HG02938 (cell line): ENCODE data around the gene ACSM6.
"Not testable (repeated sequence)": the region's sequence is repeated elsewhere in the genome, so short reads cannot be mapped to it uniquely, and the experiment has no call there.

Source experiments
- ATAC-seq: cut with Tn5 transposase; IDR thresholded peaks from one replicate; pipeline ENCODE4 v1.9.1; 2021; ENCODE audit warnings: mild to moderate bottlenecking, moderate library complexity; ENCODE audit not compliant: unreplicated experiment

Gene ACSM6, protein sequence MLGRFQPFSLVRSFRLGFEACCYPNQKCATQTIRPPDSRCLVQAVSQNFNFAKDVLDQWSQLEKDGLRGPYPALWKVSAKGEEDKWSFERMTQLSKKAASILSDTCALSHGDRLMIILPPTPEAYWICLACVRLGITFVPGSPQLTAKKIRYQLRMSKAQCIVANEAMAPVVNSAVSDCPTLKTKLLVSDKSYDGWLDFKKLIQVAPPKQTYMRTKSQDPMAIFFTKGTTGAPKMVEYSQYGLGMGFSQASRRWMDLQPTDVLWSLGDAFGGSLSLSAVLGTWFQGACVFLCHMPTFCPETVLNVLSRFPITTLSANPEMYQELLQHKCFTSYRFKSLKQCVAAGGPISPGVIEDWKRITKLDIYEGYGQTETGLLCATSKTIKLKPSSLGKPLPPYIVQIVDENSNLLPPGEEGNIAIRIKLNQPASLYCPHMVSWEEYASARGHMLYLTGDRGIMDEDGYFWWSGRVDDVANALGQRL

DNA sequence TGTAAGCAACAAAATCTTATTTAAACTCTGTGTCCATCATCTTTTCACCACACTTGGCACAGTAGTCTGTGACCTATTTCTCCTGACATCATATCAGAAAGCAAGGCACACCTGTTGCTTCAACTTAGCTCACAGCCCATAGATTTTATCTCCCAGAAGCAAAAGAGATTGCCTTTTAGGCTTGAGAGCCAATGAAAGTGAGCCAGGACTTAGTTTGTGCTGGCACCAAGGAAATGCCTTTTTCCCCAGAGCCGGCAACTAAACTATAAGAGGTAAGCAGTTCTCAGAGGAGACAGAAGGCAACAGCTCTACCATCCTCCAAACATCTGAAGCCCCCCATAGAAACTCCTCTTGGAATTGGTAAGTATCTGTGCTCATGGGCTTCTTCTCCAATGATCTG is at the start of gene ACSM6:
ACSM6 (plus strand) TSS at position 295 of the 400 bp plus-strand sequence. CDS start 248 bp downstream, outside the sequence.
- no peak for ATAC-seq

DNA sequence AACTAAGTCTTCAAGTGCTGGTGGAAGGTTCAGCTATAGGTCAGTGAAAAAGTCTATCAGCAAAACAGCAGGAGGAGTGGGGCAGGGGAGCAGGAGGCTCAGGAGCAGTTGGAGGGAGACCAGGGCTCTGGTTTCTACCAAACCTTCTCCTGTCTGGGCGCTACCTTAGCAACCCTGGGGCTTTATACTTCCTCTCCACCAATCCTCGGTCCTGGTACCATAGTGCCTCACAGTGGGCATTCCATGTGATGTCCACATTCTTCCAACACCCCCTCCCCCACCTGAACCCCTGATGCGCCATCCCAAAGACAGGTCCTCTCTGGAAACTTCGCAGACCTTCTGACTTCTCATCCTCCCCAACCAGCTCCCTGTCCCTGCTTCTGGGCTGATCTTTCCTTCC is 25.3 kb upstream of the ACSM6 start:
- ATAC-seq, result no peak

DNA sequence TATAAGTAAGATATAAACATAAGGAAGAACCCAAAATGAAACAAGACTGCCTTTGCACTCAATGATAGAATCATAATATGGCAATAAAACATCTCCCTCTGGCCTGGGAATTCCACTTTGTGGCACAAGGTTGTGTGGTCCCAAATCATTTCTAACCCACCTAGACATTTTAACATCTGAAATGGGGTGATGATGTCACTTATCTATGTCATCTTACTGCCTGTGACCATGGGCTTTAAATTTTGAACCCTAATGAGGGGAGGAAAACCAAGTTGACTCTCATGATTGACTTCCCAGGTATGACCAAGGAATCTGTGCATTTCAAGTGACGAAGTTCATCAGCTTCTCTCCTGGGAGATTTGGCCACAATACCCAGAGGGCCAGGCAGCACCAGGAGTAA is 24.5 kb upstream of the ACSM6 start:
- ATAC-seq, result no peak

DNA sequence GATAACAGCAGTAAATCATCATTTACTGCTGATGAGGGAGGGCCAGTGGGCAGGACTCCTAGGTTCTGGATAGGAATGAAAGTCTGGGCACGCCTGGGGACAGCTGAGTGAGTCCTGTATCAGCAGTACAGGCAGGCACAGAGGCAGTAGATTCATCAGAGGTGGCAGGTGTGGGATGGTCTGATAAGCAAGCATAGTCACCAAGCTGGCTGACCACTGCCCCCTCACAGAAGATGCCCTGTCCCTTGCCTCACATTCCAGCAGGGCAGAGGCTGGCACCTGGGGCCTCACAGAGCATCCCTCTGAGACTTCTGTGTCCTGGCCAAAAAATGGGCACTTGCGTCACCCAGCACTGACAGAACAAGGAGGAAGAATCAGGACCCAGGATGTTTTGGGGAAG is 23.2 kb upstream of the ACSM6 start:
- ATAC-seq, result no peak

DNA sequence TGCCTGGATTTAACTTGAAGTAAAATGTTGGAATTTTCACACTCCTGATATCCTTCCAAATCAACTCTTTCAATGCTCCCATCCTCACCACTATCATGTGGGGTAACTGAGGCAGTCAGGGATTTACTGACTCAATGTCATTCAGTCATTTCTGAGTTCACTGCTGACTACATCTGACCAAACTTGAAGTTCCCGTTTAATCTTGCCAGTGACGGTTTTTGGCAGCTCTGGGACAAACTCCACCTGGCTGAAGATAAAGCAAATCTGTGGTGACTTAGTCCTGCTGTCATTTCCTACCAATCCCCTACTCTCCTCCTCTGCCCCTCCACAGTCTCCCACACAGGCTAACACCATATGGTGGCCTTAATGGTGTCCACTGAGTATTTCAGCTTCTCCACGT is 22.7 kb upstream of the ACSM6 start:
- ATAC-seq, result no peak

DNA sequence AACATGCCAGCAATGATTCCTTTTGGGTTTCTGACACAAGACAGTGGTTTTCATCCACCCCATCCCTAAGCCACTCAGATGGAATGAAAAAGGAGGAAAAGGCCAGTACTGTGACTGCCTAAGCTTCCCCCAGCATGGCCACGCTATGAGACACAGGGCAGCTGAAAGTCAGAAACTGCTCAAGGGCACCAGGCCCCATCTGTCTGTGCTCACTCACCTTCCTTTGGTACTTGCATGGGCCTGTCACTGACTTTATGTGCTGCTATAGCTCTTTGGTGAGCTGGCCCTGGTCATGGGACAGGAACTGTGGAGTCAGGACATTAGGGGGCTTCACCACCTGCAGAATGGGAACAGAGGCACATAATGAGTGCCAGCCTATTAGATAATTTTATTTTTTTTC is 21.2 kb upstream of the ACSM6 start:
- ATAC-seq, result no peak

DNA sequence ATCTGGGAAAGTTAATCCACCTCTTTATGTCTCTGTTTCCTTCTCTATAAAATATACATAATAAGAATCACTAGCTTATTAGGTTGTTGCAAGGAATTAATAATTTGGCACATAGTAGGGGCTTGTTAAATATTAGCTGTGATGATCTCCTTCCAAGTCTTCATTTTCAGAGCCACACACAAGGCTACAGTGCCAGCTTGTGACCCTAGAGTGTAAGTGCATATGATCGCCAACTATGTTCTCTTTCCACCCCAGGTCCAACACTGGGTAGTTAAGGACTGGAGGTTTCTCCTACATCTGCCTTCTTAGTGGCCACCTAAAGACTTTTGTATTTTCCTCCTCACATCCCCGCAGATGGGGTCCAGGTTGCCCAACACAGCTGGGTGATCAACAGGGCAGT is 17.9 kb upstream of the ACSM6 start:
- ATAC-seq, result no peak

DNA sequence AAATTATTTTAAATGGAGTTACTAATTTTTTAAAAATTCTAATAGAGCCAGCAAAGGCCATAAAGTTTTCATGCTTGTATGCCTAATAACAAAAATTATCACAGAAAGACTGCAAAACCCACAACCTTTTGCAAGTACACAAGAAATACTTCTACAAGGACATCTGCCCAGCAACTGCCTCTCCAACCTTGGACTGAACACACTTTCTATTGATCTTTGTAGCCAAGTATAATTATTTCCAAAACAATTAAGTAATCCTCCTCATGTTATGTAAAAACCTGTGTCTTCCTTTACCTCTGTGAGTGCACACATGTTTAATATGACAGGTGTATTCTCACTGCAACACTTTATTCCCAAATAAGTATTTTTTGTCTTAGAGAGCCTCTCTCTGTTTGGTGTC is 16.6 kb upstream of the ACSM6 start:
- no peak for ATAC-seq

DNA sequence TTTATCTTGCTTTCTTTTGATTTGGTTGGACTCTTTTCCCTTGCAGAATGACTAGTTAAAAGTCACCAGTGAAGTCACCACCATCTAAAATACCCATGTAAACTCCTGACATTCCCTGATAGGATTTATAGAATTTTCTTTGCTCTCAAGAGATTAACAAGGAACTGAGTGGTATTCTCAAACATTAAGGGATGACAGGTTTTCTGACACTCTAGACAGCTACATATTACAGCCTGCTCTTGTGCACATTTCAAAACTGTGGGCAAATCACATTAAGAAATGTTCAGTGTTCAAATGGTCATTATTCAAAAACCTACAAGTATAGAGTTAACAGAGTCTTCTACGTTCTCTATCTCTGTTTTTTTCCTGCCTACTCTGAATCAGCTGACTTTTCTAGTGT is 15.8 kb upstream of the ACSM6 start:
- ATAC-seq, result no peak

DNA sequence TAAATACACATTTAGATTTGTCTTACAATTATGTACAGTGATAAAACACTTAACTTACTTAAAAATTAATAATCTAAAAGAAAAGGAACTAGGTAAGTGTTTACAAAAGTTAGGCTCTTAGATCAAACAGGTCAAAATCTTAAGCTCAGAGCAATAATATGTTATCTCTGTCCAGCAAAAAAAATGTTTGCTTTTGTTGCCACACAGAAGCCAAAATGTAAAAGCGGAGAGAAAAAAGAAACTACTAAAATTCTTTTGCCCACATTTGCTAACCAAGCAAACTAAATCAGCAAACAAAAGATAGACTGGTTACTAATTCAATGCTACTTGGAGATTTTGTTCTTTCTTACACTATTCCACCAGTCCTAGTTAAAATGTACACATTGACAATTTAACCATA is 15.2 kb upstream of the ACSM6 start:
- ATAC-seq, result no peak

DNA sequence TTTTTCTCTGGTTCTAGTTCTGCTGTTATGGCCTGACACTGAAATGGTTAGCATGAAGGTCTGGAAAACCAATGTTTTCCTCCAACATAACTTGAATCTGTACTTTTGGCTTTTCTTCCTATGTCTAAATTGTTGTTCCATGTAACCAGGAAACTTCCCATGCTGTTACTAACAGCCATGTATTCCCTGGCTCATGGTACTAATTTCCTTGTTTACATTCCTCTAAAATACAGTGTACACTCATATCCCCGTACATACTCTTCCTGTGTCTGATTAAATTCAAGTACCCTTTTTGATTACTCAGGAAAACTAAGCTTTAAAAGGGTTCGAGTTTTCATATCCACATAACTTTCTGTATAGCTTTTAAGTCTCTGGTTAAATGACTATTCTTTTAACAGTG is 12.3 kb upstream of the ACSM6 start:
- ATAC-seq, result no peak

DNA sequence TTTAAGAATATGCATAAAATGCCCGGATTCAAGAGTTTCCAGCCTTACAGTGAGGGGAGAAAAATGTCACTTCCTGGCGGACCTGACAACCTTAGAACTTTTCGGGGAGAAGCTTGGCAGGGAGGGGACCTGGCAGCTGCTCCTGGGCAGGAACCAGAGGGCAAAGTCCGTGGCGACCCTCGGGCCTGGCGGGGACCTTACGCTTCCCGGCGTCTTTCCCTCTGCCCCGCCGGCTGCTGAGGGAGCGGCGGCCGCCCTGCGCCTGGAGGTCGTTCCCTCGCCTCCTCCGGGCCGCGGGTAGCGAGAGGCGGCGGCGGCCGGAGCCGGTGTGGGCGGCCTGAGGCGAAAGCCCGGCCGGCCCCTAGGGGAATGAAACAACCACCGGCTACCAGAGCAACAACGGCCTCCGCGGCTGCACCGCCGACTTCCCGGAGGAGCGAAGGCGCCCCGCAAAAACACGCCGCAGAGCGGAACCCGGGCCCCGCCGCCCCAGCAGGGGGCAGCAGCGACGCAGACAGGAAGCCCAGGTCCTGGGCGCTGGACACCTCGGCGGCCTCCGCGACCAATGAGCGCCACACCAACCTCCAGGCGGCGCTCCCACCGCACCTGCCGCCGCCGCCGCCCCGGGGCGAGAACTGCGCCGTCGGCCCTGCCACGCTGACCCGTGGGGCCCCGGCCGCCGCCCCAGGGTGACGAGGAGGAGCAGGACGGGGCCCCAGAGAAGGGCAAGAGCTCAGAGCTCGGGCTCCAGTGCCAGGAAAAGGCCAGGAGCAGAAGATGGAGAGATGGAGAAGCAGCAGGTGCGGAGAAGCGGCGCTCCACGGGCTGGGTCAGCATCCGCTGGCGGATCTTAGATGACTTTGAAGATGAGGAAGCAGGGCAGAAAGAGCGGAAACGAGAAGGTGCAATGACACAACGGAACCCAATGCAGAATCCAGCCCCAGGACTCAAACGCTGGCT is 10.5 kb upstream of the ACSM6 start:
- peak; percentile 93 for ATAC-seq

DNA sequence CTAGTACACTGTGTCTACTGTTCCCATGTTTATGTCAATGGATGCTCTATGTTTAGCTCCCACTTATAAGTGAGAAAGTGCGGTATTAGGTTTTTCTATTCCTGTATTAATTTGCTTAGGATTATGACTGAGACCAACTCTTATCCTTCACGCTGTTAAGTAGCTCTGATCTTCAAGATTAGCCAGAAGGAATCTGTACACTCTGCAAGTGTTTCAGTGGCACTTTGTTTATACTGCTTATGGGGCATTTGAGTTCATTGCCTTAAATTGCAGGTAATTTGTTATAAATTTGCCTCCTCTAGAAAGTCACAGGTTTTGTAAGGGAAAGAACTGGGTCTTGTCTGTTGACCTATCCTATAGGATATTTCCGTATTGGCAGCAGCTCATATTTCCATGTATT is 6.4 kb upstream of the ACSM6 start:
- ATAC-seq, result no peak

DNA sequence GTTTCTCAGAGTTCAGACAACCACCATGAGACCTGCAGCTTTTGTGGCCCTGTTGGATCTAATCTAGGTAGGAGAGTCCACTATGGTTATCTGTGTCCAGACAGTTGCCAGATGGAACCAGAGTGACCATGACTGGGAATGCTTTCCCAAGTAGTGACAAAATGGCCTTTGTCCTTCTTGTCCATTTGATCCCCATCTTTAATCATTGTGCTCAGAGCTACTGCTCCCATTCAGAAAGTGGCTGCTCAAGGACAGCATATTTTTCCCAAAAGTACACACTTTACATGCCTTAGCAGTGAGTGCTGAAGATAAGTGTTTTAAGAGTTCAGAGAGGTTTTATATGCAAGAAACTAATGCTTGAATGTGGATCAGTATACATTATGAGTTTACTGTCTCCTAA is 5.4 kb upstream of the ACSM6 start:
- ATAC-seq, result no peak

DNA sequence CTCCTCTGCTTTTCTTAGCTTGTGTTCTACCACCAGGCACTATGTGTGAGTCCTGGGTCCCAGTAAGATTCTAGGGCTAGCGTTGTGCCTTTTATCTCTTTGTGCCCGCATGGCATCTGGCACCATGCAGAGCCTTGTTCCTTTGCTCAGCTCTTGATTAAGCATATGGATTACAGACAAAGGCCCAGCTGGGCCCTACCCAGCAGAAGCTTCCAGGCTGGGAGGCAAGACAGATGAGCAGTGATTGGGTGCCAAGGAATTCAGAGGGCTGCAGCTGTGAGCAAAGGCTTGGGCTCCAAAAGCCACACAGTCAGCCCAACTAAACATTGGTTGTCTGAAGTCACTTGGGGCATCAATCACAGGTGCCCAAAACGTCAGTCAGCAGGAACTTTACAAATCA is 2.0 kb downstream of the ACSM6 start:
- ATAC-seq, result no peak

DNA sequence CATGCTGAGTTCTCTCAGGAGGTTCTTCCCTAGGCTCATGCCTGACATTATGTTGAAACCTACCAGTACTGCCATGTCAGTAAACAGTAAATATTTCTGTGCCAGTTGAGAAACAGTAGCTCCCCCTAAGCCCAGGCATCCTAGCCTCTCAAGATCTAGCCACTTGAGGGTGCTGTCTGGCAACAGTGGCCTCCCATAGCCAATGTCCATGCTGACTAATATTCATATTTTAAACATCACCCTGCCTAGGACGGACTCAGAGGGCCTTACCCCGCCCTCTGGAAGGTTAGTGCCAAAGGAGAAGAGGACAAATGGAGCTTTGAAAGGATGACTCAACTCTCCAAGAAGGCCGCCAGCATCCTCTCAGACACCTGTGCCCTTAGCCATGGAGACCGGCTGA is 7.7 kb downstream of the ACSM6 start:
- ATAC-seq, result no peak

DNA sequence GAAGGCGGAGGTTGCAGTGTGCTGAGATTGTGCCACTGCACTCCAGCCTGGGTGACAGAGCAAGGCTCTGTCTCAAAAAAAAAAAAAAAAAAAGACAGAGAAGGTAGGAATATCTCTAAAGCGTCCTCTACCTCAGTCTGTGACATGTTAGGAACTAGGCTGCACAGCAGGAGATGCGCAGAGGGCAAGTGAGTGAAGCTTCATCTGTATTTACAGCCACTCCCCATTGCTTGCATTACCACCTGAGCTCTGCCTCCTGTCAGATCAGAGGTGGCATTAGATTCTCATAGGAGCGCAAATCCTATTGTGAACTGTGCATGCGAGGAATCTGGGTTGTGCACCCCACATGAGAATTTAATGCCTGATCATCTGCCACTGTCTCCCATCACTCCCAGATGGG is 8.8 kb downstream of the ACSM6 start:
- ATAC-seq, result not testable (repeated sequence)

DNA sequence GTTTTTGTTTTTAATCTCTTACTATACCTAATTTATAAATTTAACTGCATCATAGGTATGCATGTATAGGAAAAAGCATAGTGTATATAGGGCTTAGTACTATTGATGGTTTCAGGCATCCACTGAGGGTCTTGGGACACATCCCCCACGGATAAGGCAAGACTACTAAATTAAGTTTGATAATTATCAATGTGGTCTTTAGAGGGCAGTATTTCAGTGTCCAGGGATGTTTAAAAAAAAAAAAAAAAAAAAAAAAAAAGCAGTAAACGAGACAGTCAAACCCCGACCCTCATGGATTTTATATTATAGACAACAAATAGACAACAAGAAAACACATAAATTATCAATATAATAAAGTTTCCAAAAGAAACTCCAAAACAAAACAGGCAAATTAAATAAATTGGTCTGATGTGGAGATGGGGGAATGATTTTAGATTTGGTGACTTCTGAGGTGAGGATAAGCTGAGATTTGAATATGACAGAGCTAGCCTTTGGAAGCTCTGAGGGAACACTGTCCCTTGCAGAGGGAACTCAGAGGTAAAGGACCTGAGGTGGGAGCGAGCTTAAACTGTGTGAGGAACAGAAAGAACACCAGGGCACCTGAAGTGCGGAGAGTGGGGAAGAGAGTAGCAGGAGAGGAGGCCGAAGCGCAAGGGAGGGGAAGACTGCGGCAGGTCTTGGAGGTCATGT is 14.8 kb downstream of the ACSM6 start:
- ATAC-seq, result no peak

DNA sequence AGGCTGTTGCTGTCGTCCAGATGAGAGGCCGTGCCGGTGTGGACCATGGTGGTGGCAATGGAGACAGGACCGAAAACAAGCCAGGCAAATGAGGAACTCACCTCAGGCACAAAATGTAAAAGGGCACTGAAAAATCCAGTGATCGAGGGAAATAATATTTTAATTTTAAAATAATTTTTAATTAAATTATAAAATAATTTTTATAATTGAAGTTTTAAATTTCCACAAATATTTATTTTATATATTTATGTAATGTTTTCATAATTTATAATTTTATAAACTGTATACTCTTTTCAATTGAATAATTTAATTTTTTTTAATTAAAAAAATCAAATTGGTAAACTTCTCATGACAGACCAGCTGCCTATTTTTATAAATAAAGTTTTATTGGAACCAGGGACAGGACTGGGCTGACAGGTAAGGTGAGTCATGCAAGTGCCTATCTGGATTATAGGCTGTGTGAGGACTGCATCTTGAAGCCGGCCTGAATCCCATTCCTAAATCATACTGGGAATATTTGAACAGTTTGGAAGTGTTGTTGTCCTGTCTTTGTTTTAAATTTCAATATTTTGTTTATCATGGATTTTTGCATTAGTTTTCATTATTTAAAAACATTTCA is 15.6 kb downstream of the ACSM6 start:
- no peak for ATAC-seq

DNA sequence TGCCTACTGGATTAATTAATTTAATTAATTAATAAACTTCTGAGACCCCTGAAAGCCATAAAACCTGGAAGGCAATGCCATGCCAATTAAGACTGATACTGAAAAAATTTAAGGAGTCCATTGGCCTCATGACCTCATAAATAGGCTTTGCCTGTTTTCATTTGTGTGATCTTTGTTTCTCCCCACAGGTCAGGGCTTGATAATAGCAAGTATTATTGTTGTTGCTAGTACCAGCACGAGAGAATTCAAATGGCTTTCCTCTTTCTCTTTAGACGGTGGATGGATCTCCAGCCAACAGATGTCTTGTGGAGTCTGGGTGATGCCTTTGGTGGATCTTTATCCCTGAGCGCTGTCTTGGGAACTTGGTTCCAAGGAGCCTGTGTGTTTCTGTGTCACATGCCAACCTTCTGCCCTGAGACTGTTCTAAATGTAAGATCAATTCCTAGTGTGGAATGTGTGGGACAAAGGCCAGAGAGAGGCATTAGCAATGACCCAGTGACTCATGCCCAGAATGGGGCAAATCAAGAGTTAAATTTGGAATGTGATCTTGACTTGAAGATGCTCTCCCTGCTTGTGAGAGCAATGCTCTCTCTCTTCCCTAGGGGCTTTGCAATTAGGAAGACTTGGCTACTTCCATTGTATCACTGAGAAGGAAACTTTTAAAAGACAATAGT is 17.7 kb downstream of the ACSM6 start:
- no peak for ATAC-seq
